ENCODE measurements around the gene OCSTAMP.

The OCSTAMP gene, protein sequence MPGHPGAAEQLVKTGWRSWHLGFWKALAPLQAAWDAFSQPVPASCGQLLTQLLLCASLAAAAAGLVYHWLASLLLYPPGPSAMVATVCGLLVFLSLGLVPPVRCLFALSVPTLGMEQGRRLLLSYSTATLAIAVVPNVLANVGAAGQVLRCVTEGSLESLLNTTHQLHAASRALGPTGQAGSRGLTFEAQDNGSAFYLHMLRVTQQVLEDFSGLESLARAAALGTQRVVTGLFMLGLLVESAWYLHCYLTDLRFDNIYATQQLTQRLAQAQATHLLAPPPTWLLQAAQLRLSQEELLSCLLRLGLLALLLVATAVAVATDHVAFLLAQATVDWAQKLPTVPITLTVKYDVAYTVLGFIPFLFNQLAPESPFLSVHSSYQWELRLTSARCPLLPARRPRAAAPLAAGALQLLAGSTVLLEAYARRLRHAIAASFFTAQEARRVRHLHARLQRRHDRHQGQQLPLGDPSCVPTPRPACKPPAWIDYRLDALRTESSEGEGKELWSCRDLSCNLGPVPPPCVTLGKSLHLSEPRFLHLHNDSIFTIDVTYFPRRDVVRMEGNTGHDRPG

DNA sequence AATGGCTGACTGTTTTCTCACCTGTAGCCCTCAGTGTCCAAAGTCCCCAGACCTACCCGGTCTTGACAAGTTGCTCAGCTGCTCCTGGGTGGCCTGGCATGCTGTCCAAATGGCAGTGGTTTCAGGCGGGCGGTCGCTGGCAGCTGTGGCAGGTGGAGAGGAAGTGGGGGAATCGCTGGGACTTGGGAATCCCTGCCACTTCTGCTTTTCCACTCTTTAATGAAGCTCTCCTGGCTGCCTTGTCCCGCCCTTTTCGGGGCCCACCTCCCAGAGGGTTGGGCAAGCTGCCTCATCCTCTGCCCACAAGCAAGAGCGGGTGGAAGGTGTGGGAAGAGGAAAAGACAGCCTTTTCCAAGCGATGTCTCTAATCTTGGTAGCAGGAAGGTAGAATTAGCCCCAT is at the start of gene OCSTAMP:
TSS of gene OCSTAMP (minus strand) at position 194 of the 400 bp plus-strand sequence. CDS start at position 100, 94 bp downstream.
- TF ChIP-seq SUZ12 (IDR thresholded peaks at IDR 0.05) (no peak), BHLHE40 (IDR thresholded peaks at IDR 0.05; ENCODE audit: borderline replicate concordance) (no peak), FOXA1 (IDR thresholded peaks at IDR 0.05) (no peak), ELF4 (IDR thresholded peaks at IDR 0.05) (no peak), NFRKB (IDR thresholded peaks at IDR 0.05) (no peak), FOXM1 (IDR thresholded peaks at IDR 0.05; ENCODE audit: borderline replicate concordance) (no peak), TARDBP (IDR thresholded peaks at IDR 0.05) (no peak), FOXK2 (IDR thresholded peaks at IDR 0.05) (no peak), LEF1 (IDR thresholded peaks at IDR 0.05; ENCODE audit: borderline replicate concordance) (no peak), ARNT (IDR thresholded peaks at IDR 0.05) (no peak), SP1 (IDR thresholded peaks at IDR 0.05) (no peak), ZNF384 (IDR thresholded peaks at IDR 0.05) (no peak), CTBP1 (IDR thresholded peaks at IDR 0.05; ENCODE audit: borderline replicate concordance) (no peak), HDGF (IDR thresholded peaks at IDR 0.05; ENCODE audit: borderline replicate concordance) (no peak), L3MBTL2 (conservative IDR thresholded peaks at IDR 0.05) (no peak)
- TF ChIP-seq, protein P1, sequence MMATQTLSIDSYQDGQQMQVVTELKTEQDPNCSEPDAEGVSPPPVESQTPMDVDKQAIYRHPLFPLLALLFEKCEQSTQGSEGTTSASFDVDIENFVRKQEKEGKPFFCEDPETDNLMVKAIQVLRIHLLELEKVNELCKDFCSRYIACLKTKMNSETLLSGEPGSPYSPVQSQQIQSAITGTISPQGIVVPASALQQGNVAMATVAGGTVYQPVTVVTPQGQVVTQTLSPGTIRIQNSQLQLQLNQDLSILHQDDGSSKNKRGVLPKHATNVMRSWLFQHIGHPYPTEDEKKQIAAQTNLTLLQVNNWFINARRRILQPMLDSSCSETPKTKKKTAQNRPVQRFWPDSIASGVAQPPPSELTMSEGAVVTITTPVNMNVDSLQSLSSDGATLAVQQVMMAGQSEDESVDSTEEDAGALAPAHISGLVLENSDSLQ (IDR thresholded peaks at IDR 0.05) = no peak
- no peak for DNase-seq (ENCODE audit: extremely low spot score)
- POLR2A ChIA-PET = no interaction called here
- CTCF ChIA-PET = interaction anchor here (1.3 kb wide), 1 partner anchor 12 kb away, joined by 5 read pairs; no protein-coding TSS in a partner anchor

DNA sequence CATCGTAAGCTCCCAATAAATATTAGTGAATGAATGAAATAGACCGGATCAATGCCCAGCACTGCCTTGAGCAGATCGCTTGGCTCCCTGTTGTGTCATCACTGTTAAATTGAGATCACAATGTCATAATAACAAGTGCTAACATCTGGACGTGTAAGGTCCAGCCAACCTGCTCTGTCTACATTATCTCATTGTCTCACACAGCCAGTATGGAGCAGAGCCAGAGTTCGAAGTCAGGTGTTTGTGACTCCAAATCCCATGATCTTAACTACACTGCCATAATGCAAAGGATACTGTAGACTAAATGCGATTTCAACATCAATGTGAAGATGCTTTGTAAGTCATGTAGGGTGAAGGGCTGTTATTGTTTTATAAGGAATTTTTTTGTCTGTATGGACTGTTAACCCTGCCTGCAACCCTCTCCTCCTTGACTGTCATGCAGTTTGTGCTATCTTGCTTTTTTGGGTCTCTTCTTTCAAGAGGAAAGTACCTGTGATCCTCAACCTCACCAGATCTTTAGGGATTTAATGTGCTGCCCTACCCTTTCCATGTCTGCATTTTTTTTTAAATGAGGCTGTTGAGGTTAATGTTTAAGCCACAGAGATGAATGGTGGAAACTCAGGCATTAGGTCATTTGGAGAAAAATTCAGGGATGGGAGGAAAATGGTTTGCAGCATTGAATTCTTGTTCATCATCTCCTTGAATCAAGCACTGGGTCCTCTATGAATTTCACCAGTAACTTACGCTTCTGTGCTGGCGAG is 49.0 kb upstream of the OCSTAMP start:
- ChIA-PET POLR2A (no interaction called here), CTCF (no interaction called here)
- DNase-seq (ENCODE audit: extremely low spot score) = no peak
- no peak for TF ChIP-seq ZNF384 (IDR thresholded peaks at IDR 0.05)
- TF ChIP-seq ARNT (IDR thresholded peaks at IDR 0.05) = no peak
- TF ChIP-seq BHLHE40 (IDR thresholded peaks at IDR 0.05; ENCODE audit: borderline replicate concordance) = no peak
- no peak for TF ChIP-seq FOXK2 (IDR thresholded peaks at IDR 0.05)
- TF ChIP-seq, protein P1 (IDR thresholded peaks at IDR 0.05) = no peak
- no peak for TF ChIP-seq CTBP1 (IDR thresholded peaks at IDR 0.05; ENCODE audit: borderline replicate concordance)
- TF ChIP-seq HDGF (IDR thresholded peaks at IDR 0.05; ENCODE audit: borderline replicate concordance) = no peak
- TF ChIP-seq ELF4 (IDR thresholded peaks at IDR 0.05) = no peak
- TF ChIP-seq L3MBTL2 (conservative IDR thresholded peaks at IDR 0.05) = no peak
- no peak for TF ChIP-seq FOXM1 (IDR thresholded peaks at IDR 0.05; ENCODE audit: borderline replicate concordance)
- no peak for TF ChIP-seq SP1 (IDR thresholded peaks at IDR 0.05)
- no peak for TF ChIP-seq FOXA1 (IDR thresholded peaks at IDR 0.05)
- TF ChIP-seq LEF1 (IDR thresholded peaks at IDR 0.05; ENCODE audit: borderline replicate concordance) = no peak
- no peak for TF ChIP-seq TARDBP (IDR thresholded peaks at IDR 0.05)
- no peak for TF ChIP-seq NFRKB (IDR thresholded peaks at IDR 0.05)
- TF ChIP-seq SUZ12 (IDR thresholded peaks at IDR 0.05) = no peak

DNA sequence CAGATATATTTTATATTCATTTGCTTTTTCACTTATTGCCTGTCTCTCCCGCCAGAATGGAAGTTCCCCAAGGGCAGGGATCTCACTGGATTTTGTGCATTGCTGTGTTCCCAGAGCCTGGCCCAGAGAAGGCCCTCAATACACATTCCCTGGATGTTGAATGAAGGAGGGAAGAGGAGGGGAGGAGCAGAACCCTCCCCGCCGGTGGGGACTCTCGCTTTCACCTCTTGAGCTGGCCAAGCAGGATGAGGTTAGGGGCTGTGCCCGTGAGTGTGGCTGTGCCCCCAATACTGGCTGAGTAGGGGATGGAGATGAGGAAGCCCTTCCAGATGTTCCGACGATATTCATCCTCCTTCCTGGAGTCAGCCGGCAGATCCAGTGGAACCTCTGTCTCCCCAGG is 45.5 kb upstream of the OCSTAMP start:
- no peak for DNase-seq (ENCODE audit: extremely low spot score)
- ChIA-PET CTCF (no interaction called here), POLR2A (no interaction called here)
- no peak for TF ChIP-seq CTBP1 (IDR thresholded peaks at IDR 0.05; ENCODE audit: borderline replicate concordance)
- TF ChIP-seq FOXA1 (IDR thresholded peaks at IDR 0.05) = no peak
- TF ChIP-seq ARNT (IDR thresholded peaks at IDR 0.05) = no peak
- no peak for TF ChIP-seq SUZ12 (IDR thresholded peaks at IDR 0.05)
- TF ChIP-seq SP1 (IDR thresholded peaks at IDR 0.05) = no peak

DNA sequence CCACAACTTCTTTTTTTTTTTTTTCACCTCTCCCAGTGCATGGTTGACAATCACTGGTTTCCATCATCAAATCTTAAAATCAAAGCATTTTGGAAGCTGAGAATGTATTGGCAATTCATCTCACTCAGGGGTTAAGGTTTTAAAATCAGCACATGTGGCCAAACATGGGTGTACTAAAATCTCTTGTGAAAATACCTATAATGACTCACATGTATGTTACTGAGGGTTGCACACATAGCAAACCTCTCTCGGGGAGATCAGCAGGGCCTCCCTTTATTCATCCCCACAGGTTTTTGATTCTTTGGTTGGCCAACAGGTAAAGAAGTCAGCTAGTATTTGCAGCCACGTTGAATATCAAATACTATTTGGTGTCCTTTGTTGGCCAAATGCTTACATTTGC is 44.3 kb upstream of the OCSTAMP start:
- no peak for DNase-seq (ENCODE audit: extremely low spot score)
- TF ChIP-seq TARDBP (IDR thresholded peaks at IDR 0.05) (no peak), NFRKB (IDR thresholded peaks at IDR 0.05) (no peak), ELF4 (IDR thresholded peaks at IDR 0.05) (no peak), ZNF384 (IDR thresholded peaks at IDR 0.05) (no peak), HDGF (IDR thresholded peaks at IDR 0.05; ENCODE audit: borderline replicate concordance) (no peak), FOXA1 (IDR thresholded peaks at IDR 0.05) (no peak), ARNT (IDR thresholded peaks at IDR 0.05) (no peak), FOXK2 (IDR thresholded peaks at IDR 0.05) (no peak), CTBP1 (IDR thresholded peaks at IDR 0.05; ENCODE audit: borderline replicate concordance) (no peak), LEF1 (IDR thresholded peaks at IDR 0.05; ENCODE audit: borderline replicate concordance) (no peak), SP1 (IDR thresholded peaks at IDR 0.05) (no peak), L3MBTL2 (conservative IDR thresholded peaks at IDR 0.05) (no peak)
- TF ChIP-seq, protein P1 (IDR thresholded peaks at IDR 0.05) = no peak
- ChIA-PET CTCF (no interaction called here), POLR2A (no interaction called here)

DNA sequence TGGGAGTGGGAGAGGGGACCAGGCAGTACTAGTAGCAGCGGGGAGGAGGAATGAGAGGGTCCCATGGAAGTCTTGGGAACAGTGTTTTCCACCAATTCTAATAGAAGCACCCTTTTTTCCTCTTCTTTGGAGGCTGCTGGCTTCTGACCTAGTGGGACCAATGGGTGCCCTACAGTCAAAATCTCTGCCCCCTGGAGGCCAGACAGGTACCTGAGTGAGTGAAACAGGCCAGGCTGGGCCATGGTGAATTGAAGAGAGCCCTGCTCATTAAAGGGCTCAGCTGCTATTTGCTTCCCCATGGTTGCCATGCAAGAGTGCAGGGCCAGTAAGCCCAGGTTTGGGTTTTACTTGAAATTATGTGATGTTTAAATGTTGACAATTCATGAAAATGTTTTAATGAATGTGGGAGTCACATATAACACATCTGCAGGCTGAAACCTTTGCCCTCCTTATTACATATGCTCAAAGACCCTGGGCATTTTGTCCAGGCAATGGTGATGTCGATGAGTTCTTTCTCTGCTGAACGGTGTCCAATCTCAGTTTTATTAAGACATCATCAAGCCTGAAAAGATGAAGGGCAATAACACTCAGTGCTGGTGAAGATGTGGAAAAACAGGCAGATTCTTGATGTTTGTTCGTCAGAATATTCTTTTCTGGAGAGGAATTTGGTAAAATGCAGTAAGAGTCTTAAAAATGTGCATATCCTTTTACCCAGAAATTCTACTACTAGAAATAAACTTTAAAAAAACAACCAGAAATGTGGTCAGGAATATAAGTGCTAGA is 42.3 kb upstream of the OCSTAMP start:
- TF ChIP-seq FOXA1 (IDR thresholded peaks at IDR 0.05) (no peak), LEF1 (IDR thresholded peaks at IDR 0.05; ENCODE audit: borderline replicate concordance) (no peak), SP1 (IDR thresholded peaks at IDR 0.05) (no peak), TARDBP (IDR thresholded peaks at IDR 0.05) (no peak), CTBP1 (IDR thresholded peaks at IDR 0.05; ENCODE audit: borderline replicate concordance) (no peak), SUZ12 (IDR thresholded peaks at IDR 0.05) (no peak), FOXM1 (IDR thresholded peaks at IDR 0.05; ENCODE audit: borderline replicate concordance) (no peak), ELF4 (IDR thresholded peaks at IDR 0.05) (no peak), ARNT (IDR thresholded peaks at IDR 0.05) (no peak), BHLHE40 (IDR thresholded peaks at IDR 0.05; ENCODE audit: borderline replicate concordance) (no peak)
- TF ChIP-seq, protein P1 (IDR thresholded peaks at IDR 0.05) = no peak
- ChIA-PET CTCF (no interaction called here), POLR2A (no interaction called here)
- DNase-seq (ENCODE audit: extremely low spot score) = no peak
